ENCODE data around the gene OAT.
A peak's percentile ranks its signal among the peaks of the same experiment; 100 is the strongest.

Gene OAT

DNA sequence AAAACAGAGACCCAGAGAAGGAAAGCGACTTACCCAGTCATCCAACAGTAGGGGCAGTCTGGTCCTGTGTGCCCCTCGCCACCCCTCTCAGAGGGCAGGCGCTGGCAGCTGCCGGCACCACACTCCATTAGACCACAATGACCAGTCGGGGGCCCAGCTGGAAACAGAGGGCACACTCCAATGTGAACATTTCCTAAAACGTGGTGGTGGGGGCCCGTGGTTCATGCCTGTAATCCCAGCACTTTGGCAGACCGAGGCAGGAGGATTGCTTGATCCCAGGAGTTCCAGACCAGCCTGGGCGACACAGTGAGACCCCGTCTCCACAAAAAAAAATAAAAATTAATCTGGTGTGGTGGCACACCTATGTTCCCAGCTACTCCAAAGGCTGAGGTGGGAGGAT lies 912 bp upstream of the OAT start:
- ChIA-PET POLR2A (no interaction called here), CTCF (no interaction called here)
- peaks cover 0 to 16% (median 12%) of the 10 kb centered on the region in 4 experiments for H3K4me1 ChIP-seq (ENCODE audit: control extremely low read depth in 1 of 4, control insufficient read depth in 4 of 4, insufficient read depth in 4 of 4, low read length in 3 of 4)
- H3K9me3 ChIP-seq (ENCODE audit: control extremely low read depth in 1 of 5, control insufficient read depth in 4 of 5, insufficient read depth in 2 of 5, low read depth in 1 of 5, low read length in 4 of 5), result no peaks in the 10 kb centered on the region
- H3K36me3 ChIP-seq (ENCODE audit: control insufficient read depth in 4 of 4, insufficient read depth in 4 of 4, low read length in 3 of 4), result no peaks in the 10 kb centered on the region
- H3K4me3 ChIP-seq (ENCODE audit: control insufficient read depth in 1 of 7, extremely low read depth in 1 of 7, insufficient read depth in 4 of 7, low read depth in 2 of 7, low read length in 6 of 7), result peak overlapping the region in 1 of 7 experiments; percentile 74
- peaks cover 0 to 28% (median 9%) of the 10 kb centered on the region in 5 experiments for H3K27me3 ChIP-seq (replicated peaks in 2 of 5; ENCODE audit: control insufficient read depth in 4 of 5, insufficient read depth in 5 of 5, low read length in 4 of 5)
- no peak for DNase-seq
- H3K27ac ChIP-seq (ENCODE audit: insufficient read depth in 1 of 2, low read depth in 1 of 2, low read length in 2 of 2, poor library complexity in 1 of 2, severe bottlenecking in 2 of 2), result no peak overlapping the region
- WGBS (ENCODE audit: insufficient coverage), result 94% methylated on average over 9 of the region's 10 CpGs

DNA sequence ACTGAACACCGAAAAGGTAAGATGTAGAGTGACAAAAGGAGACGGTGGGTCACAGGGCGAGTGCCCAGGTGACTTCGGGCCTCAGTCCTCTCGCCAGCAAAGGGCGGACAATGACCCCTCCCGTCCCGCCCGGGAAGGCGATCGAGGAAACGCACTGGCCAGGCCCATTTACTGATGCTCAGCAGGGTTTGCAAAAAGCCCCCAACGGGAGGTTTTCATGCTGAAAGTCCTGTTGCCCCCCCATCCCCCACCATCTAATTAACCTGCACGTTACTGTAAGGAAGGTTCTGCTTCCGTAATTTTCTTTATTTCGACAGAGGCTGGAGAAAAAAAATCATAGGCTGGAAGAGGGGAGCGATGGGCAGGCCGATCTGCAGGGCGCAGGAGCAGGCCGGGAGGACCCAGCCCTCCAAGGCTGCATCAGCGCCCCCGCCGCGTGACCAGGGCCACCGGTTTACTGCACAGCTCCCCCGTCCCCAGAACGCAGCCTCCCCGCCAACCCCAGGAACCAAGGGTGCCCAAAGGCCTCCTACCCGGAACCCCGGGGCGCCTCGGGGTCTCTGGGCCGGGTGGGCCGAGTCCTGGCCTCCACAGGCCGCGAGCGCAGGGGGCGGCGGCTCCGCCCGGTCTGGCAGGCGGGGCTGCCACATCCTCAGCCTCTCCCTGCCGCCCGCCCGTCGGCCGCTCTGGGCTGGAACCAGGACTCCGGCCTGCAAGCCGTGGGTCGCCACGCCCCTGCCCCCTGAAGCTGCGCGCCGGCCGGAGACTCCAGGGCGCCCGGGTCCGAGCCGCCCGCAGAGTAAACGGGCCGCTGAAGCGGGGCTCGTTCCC lies 613 bp downstream of the OAT start:
- DNase-seq, result peak; percentile 61 to 74 (median 65)
- no peaks in the 10 kb centered on the region for H3K9me3 ChIP-seq (ENCODE audit: control extremely low read depth in 1 of 5, control insufficient read depth in 4 of 5, insufficient read depth in 2 of 5, low read depth in 1 of 5, low read length in 4 of 5)
- peak overlapping the region; percentile 51 to 79 (median 73) for H3K4me3 ChIP-seq (ENCODE audit: control insufficient read depth in 1 of 7, extremely low read depth in 1 of 7, insufficient read depth in 4 of 7, low read depth in 2 of 7, low read length in 6 of 7)
- ChIA-PET POLR2A (interaction anchor here (0.7 kb wide), 1 partner anchor 279 kb away, joined by 3 read pairs; no protein-coding TSS in a partner anchor), CTCF (interaction anchor here (1.0 kb wide), 1 partner anchor 15 kb away, joined by 4 read pairs; no protein-coding TSS in a partner anchor)
- H3K4me1 ChIP-seq (ENCODE audit: control extremely low read depth in 1 of 4, control insufficient read depth in 4 of 4, insufficient read depth in 4 of 4, low read length in 3 of 4), result peaks cover 0 to 16% (median 13%) of the 10 kb centered on the region in 4 experiments
- 4% methylated on average over 55 of the region's 64 CpGs for WGBS (ENCODE audit: insufficient coverage)
- peaks cover 0 to 28% (median 9%) of the 10 kb centered on the region in 5 experiments for H3K27me3 ChIP-seq (replicated peaks in 2 of 5; ENCODE audit: control insufficient read depth in 4 of 5, insufficient read depth in 5 of 5, low read length in 4 of 5)
- H3K27ac ChIP-seq (ENCODE audit: insufficient read depth in 1 of 2, low read depth in 1 of 2, low read length in 2 of 2, poor library complexity in 1 of 2, severe bottlenecking in 2 of 2), result peak overlapping the region in 1 of 2 experiments; percentile 41
- no peaks in the 10 kb centered on the region for H3K36me3 ChIP-seq (ENCODE audit: control insufficient read depth in 4 of 4, insufficient read depth in 4 of 4, low read length in 3 of 4)

DNA sequence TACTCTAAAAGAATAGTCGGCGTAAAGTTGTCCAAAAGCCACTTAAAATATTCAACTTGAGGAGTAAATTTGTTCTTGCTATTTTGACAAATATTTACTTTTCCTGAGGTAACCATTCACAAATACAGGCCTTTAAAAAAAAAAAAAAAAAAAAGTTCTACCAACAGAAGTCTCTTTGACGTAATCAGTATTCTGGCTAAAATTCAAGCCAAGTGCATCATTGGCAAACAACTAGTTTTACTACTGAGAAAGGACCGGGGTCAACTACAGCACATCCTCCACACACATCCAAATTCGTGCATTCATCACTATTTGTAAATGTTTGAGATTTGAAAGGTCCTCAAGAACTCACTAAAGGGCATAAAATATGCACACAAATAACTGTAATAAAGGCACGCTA lies 2.0 kb downstream of the OAT start:
- H3K4me3 ChIP-seq (ENCODE audit: control insufficient read depth in 1 of 7, extremely low read depth in 1 of 7, insufficient read depth in 4 of 7, low read depth in 2 of 7, low read length in 6 of 7), result no peak overlapping the region
- DNase-seq, result no peak
- no peaks in the 10 kb centered on the region for H3K36me3 ChIP-seq (ENCODE audit: control insufficient read depth in 4 of 4, insufficient read depth in 4 of 4, low read length in 3 of 4)
- no peak overlapping the region for H3K27ac ChIP-seq (ENCODE audit: insufficient read depth in 1 of 2, low read depth in 1 of 2, low read length in 2 of 2, poor library complexity in 1 of 2, severe bottlenecking in 2 of 2)
- WGBS (ENCODE audit: insufficient coverage), result no CpG with 5 or more reads among the region's 6 CpGs
- ChIA-PET CTCF (interaction anchor here (1.1 kb wide), 1 partner anchor 166 kb away, joined by 3 read pairs; no protein-coding TSS in a partner anchor), POLR2A (no interaction called here)
- H3K9me3 ChIP-seq (ENCODE audit: control extremely low read depth in 1 of 5, control insufficient read depth in 4 of 5, insufficient read depth in 2 of 5, low read depth in 1 of 5, low read length in 4 of 5), result no peaks in the 10 kb centered on the region
- peaks cover 0 to 20% (median 9%) of the 10 kb centered on the region in 5 experiments for H3K27me3 ChIP-seq (replicated peaks in 2 of 5; ENCODE audit: control insufficient read depth in 4 of 5, insufficient read depth in 5 of 5, low read length in 4 of 5)
- peaks cover 0 to 16% (median 13%) of the 10 kb centered on the region in 4 experiments for H3K4me1 ChIP-seq (ENCODE audit: control extremely low read depth in 1 of 4, control insufficient read depth in 4 of 4, insufficient read depth in 4 of 4, low read length in 3 of 4)

DNA sequence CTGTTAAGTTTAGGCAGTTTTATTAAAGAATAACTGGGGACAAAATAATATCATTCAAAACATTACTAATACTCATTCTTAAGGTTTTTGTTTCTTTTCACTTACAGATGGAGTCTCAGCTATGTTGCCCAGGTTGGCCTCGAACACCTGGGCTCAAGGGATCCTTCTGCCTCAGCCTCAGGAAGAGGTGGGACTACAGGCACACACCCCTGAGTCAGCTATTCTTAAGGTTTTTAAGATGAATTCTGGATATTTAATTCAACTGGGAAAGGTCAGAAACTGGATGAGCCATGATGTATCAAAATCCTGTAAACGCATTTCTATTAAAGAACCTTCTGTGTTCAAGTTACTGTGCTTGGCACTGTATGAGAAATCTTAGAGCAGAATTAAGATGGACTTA lies 3.5 kb downstream of the OAT start:
- Histone ChIP-seq H3K36me3 (ENCODE audit: control insufficient read depth in 4 of 4, insufficient read depth in 4 of 4, low read length in 3 of 4) (peaks cover 0 to 3% (median under 1%) of the 10 kb centered on the region in 4 experiments), H3K27me3 (replicated peaks in 2 of 5; ENCODE audit: control insufficient read depth in 4 of 5, insufficient read depth in 5 of 5, low read length in 4 of 5) (peaks cover 0 to 8% (median 4%) of the 10 kb centered on the region in 5 experiments), H3K27ac (ENCODE audit: insufficient read depth in 1 of 2, low read depth in 1 of 2, low read length in 2 of 2, poor library complexity in 1 of 2, severe bottlenecking in 2 of 2) (no peak overlapping the region), H3K4me1 (ENCODE audit: control extremely low read depth in 1 of 4, control insufficient read depth in 4 of 4, insufficient read depth in 4 of 4, low read length in 3 of 4) (peaks cover 0 to 16% (median 13%) of the 10 kb centered on the region in 4 experiments), H3K9me3 (ENCODE audit: control extremely low read depth in 1 of 5, control insufficient read depth in 4 of 5, insufficient read depth in 2 of 5, low read depth in 1 of 5, low read length in 4 of 5) (no peaks in the 10 kb centered on the region), H3K4me3 (ENCODE audit: control insufficient read depth in 1 of 7, extremely low read depth in 1 of 7, insufficient read depth in 4 of 7, low read depth in 2 of 7, low read length in 6 of 7) (no peak overlapping the region)
- no peak for DNase-seq
- ChIA-PET CTCF (no interaction called here), POLR2A (interaction anchor here (0.6 kb wide), 1 partner anchor 382 kb away, joined by 11 read pairs; no protein-coding TSS in a partner anchor)
- WGBS (ENCODE audit: insufficient coverage), result 100% methylated on average over 1 of the region's 2 CpGs

DNA sequence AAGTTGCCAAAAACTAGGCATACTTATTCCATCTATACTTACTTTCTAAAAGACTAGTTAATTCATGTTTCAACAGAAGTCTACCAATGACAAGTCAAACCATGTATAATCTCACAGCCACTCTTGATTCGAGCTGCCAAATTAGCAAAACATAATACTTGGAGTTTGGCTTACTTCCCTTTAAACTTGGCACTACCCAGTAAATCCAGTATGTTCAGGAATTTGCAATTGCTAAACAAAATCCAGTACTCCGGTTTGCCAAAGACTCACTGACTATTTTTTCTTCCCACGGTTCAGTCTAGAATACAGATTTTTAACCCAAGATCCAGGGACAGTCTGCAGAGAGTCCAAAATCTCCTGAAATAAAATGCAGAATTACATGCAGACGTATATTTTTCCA lies 4.6 kb downstream of the OAT start:
- ChIA-PET POLR2A (no interaction called here), CTCF (interaction anchor here (0.8 to 1.6 kb wide), 4 partner anchors 10 to 13 kb away, joined by 3 to 7 read pairs (median 3); no protein-coding TSS in a partner anchor)
- Histone ChIP-seq H3K4me1 (ENCODE audit: control extremely low read depth in 1 of 4, control insufficient read depth in 4 of 4, insufficient read depth in 4 of 4, low read length in 3 of 4) (peaks cover 0 to 12% (median 10%) of the 10 kb centered on the region in 4 experiments), H3K4me3 (ENCODE audit: control insufficient read depth in 1 of 7, extremely low read depth in 1 of 7, insufficient read depth in 4 of 7, low read depth in 2 of 7, low read length in 6 of 7) (no peak overlapping the region), H3K9me3 (ENCODE audit: control extremely low read depth in 1 of 5, control insufficient read depth in 4 of 5, insufficient read depth in 2 of 5, low read depth in 1 of 5, low read length in 4 of 5) (no peaks in the 10 kb centered on the region), H3K27ac (ENCODE audit: insufficient read depth in 1 of 2, low read depth in 1 of 2, low read length in 2 of 2, poor library complexity in 1 of 2, severe bottlenecking in 2 of 2) (no peak overlapping the region), H3K36me3 (ENCODE audit: control insufficient read depth in 4 of 4, insufficient read depth in 4 of 4, low read length in 3 of 4) (peaks cover 0 to 3% (median 1%) of the 10 kb centered on the region in 4 experiments), H3K27me3 (replicated peaks in 2 of 5; ENCODE audit: control insufficient read depth in 4 of 5, insufficient read depth in 5 of 5, low read length in 4 of 5) (no peaks in the 10 kb centered on the region)
- WGBS (ENCODE audit: insufficient coverage), result 97% methylated on average over 4 of the region's 4 CpGs
- no peak for DNase-seq

DNA sequence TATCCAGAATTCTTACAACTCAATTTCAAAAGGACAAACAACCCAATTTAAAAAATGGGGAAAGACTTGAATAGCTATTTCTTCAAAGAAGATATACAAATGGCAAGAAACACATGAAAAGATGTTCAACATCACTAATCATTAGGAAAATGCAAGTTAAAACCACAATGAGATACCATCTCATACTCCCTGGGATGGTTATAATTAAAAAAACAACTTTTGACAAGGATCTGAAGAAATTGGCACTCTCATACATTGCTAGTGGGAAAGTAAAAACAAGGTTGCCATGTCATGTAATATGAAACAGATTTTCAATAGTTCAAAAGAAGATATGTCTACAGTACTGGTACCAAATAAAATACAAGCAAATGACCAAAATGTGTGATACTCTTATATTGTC lies 9.0 kb downstream of the OAT start:
- Histone ChIP-seq H3K9me3 (ENCODE audit: control extremely low read depth in 1 of 5, control insufficient read depth in 4 of 5, insufficient read depth in 2 of 5, low read depth in 1 of 5, low read length in 4 of 5) (no peaks in the 10 kb centered on the region), H3K4me3 (ENCODE audit: control insufficient read depth in 1 of 7, extremely low read depth in 1 of 7, insufficient read depth in 4 of 7, low read depth in 2 of 7, low read length in 6 of 7) (no peak overlapping the region), H3K4me1 (ENCODE audit: control extremely low read depth in 1 of 4, control insufficient read depth in 4 of 4, insufficient read depth in 4 of 4, low read length in 3 of 4) (peaks cover 0 to 4% (median under 1%) of the 10 kb centered on the region in 4 experiments), H3K27me3 (replicated peaks in 2 of 5; ENCODE audit: control insufficient read depth in 4 of 5, insufficient read depth in 5 of 5, low read length in 4 of 5) (no peaks in the 10 kb centered on the region), H3K36me3 (ENCODE audit: control insufficient read depth in 4 of 4, insufficient read depth in 4 of 4, low read length in 3 of 4) (peaks cover 3 to 19% (median 11%) of the 10 kb centered on the region in 4 experiments), H3K27ac (ENCODE audit: insufficient read depth in 1 of 2, low read depth in 1 of 2, low read length in 2 of 2, poor library complexity in 1 of 2, severe bottlenecking in 2 of 2) (no peak overlapping the region)
- ChIA-PET CTCF (interaction anchor here (1.1 to 1.8 kb wide), 2 partner anchors 414 to 415 kb away, joined by 3 to 4 read pairs; no protein-coding TSS in a partner anchor), POLR2A (no interaction called here)
- no peak for DNase-seq

DNA sequence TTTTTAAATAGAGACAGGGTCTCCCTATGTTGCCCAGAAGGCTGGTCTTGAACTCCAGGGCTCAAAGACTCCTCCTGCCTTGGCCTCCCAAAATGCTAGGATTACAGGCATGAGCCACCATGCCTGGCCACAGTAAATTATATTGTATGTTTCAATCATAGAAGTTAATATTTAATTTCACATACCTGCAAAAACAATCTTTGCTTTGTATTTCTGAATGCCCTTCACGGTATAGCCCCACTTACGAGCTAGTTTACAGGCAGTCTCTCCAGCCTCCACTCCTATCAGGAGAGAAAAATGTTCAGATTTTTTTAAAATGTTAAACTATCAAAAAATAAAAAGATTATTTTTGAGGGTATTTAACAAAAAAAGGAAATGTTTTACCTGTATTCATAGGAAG lies 10.4 kb downstream of the OAT start:
- POLR2A ChIA-PET, result no interaction called here
- DNase-seq, result no peak
- peaks cover 3 to 22% (median 13%) of the 10 kb centered on the region in 4 experiments for H3K36me3 ChIP-seq (ENCODE audit: control insufficient read depth in 4 of 4, insufficient read depth in 4 of 4, low read length in 3 of 4)
- no peaks in the 10 kb centered on the region for H3K27me3 ChIP-seq (replicated peaks in 2 of 5; ENCODE audit: control insufficient read depth in 4 of 5, insufficient read depth in 5 of 5, low read length in 4 of 5)
- H3K4me1 ChIP-seq (ENCODE audit: control extremely low read depth in 1 of 4, control insufficient read depth in 4 of 4, insufficient read depth in 4 of 4, low read length in 3 of 4), result peaks cover under 1 to 5% (median under 1%) of the 10 kb centered on the region in 4 experiments
- H3K4me3 ChIP-seq (ENCODE audit: control insufficient read depth in 1 of 7, extremely low read depth in 1 of 7, insufficient read depth in 4 of 7, low read depth in 2 of 7, low read length in 6 of 7), result no peak overlapping the region
- H3K27ac ChIP-seq (ENCODE audit: insufficient read depth in 1 of 2, low read depth in 1 of 2, low read length in 2 of 2, poor library complexity in 1 of 2, severe bottlenecking in 2 of 2), result no peak overlapping the region
- no peaks in the 10 kb centered on the region for H3K9me3 ChIP-seq (ENCODE audit: control extremely low read depth in 1 of 5, control insufficient read depth in 4 of 5, insufficient read depth in 2 of 5, low read depth in 1 of 5, low read length in 4 of 5)
- CTCF ChIA-PET, result no interaction called here
- WGBS (ENCODE audit: insufficient coverage), result no CpG with 5 or more reads among the region's 2 CpGs

Data from common myeloid progenitor, CD34-positive (primary cell).